ENCODE measurements around the gene TPP1.

TPP1 gene

DNA sequence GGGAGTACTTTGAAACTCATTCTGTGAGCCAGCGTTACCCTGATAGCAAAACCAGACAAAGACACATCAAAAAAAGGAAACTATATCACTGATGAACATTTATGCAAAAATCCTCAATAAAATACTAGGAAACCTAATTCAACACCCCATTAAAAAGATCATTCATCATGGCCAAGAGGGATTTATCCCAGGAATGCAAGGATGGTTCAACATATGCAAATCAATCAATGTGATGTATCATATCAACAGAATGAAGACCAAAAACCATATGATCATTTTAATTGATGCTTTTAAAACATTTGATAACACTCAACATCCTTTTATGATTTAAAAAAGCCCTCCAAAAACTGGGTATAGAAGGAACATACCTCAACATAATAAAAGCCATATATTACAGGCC, 35.6 kb downstream of the TPP1 start:
- Histone ChIP-seq H3K9ac (ENCODE audit: low read length) (no peak overlapping the region), H2BK12ac (ENCODE audit: low read length) (no peak overlapping the region), H2BK120ac (ENCODE audit: insufficient read depth, low read length, poor library complexity) (no peak overlapping the region), H3K23ac (ENCODE audit: low read length) (no peak overlapping the region), H3K79me2 (ENCODE audit: control insufficient read depth, insufficient read depth, low read length, poor library complexity) (peaks cover 2% of the 10 kb centered on the region), H3K9me3 (ENCODE audit: insufficient read depth, low read depth, low read length) (no peaks in the 10 kb centered on the region), H4K8ac (ENCODE audit: low read depth, low read length) (no peak overlapping the region), H3K27me3 (ENCODE audit: insufficient read depth, low read length) (no peaks in the 10 kb centered on the region), H3K4me3 (ENCODE audit: low read depth, low read length) (no peak overlapping the region), H3K36me3 (ENCODE audit: control insufficient read depth in 1 of 2, insufficient read depth in 2 of 2, low read length in 2 of 2) (peaks cover 0 to 2% of the 10 kb centered on the region in 2 experiments), H3K27ac (ENCODE audit: low read depth, low read length) (no peak overlapping the region), H4K12ac (ENCODE audit: low read depth, low read length) (no peak overlapping the region), H3K14ac (ENCODE audit: low read length) (no peak overlapping the region), H2AK5ac (ENCODE audit: low read length) (no peak overlapping the region), H3K4ac (ENCODE audit: low read depth, low read length) (no peak overlapping the region), H3K4me1 (ENCODE audit: control insufficient read depth in 1 of 2, insufficient read depth in 2 of 2, low read length in 2 of 2) (no peaks in the 10 kb centered on the region), H2AFZ (ENCODE audit: insufficient read depth, low read length, poor library complexity) (no peak overlapping the region), H2BK5ac (ENCODE audit: low read depth, low read length, poor library complexity) (no peak overlapping the region), H3K18ac (ENCODE audit: low read length) (no peak overlapping the region), H3K79me1 (ENCODE audit: low read length) (no peaks in the 10 kb centered on the region), H4K91ac (ENCODE audit: low read depth, low read length) (no peak overlapping the region), H3K4me2 (ENCODE audit: low read length) (no peak overlapping the region)
- no peak for DNase-seq
- no CpG with 5 or more reads among the region's 1 CpG for WGBS (ENCODE audit: extremely low coverage, insufficient coverage, insufficient read length)

DNA sequence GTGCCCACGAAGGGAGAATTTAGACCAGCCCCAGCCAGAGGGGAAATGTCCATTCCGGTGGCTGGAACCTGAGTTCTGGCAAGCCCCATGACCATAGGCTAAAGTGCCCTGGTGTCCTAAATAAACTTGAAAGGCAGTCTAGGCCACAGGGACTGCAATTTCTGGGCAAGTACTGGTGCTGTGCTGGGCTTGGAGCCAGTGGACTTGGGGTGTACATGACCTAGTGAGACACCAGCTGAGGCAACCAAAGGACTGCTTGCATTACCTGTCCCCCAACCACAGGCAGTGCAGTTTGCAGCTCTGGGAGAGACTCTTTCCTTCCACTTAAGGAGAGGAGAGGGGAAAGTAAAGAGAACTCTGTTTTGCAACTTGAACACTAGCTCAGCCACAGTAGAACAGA, 39.5 kb downstream of the TPP1 start:
- no peak overlapping the region for H4K8ac ChIP-seq (ENCODE audit: low read depth, low read length)
- H3K23ac ChIP-seq (ENCODE audit: low read length), result no peak overlapping the region
- peaks cover 2% of the 10 kb centered on the region for H3K79me1 ChIP-seq (ENCODE audit: low read length)

DNA sequence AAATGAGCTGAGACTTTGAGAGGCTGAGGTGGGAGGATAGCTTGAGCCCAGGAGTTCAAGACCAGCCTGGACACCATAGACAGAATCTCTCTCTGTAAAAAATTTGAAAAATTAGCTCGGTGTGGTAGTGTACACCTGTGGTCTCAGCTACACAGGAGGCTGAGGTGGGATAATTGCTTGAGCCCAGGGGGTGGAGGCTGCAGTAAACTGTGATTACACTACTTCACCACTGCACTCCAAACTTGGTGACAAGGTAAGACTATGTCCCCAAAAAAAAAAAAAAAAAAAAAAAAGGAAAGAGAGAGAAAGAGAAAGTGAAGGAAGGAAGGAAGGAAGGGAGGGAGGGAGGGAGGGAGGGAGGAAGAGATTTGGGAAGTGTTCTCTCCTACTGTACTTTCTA, 41.1 kb downstream of the TPP1 start:
- Histone ChIP-seq H3K79me1 (ENCODE audit: low read length) (peaks cover 2% of the 10 kb centered on the region), H3K4me3 (ENCODE audit: low read depth, low read length) (no peak overlapping the region), H3K79me2 (ENCODE audit: control insufficient read depth, insufficient read depth, low read length, poor library complexity) (no peaks in the 10 kb centered on the region), H2AK5ac (ENCODE audit: low read length) (no peak overlapping the region), H3K27me3 (ENCODE audit: insufficient read depth, low read length) (no peaks in the 10 kb centered on the region), H3K4me2 (ENCODE audit: low read length) (no peak overlapping the region), H3K4me1 (ENCODE audit: control insufficient read depth in 1 of 2, insufficient read depth in 2 of 2, low read length in 2 of 2) (peaks cover 4 to 8% of the 10 kb centered on the region in 2 experiments), H4K8ac (ENCODE audit: low read depth, low read length) (no peak overlapping the region), H2BK120ac (ENCODE audit: insufficient read depth, low read length, poor library complexity) (no peak overlapping the region), H2BK5ac (ENCODE audit: low read depth, low read length, poor library complexity) (no peak overlapping the region), H2BK12ac (ENCODE audit: low read length) (no peak overlapping the region), H3K14ac (ENCODE audit: low read length) (no peak overlapping the region), H3K9me3 (ENCODE audit: insufficient read depth, low read depth, low read length) (no peaks in the 10 kb centered on the region), H3K4ac (ENCODE audit: low read depth, low read length) (no peak overlapping the region), H3K23ac (ENCODE audit: low read length) (no peak overlapping the region), H3K27ac (ENCODE audit: low read depth, low read length) (no peak overlapping the region), H3K9ac (ENCODE audit: low read length) (no peak overlapping the region), H4K12ac (ENCODE audit: low read depth, low read length) (no peak overlapping the region), H2AFZ (ENCODE audit: insufficient read depth, low read length, poor library complexity) (no peak overlapping the region), H3K18ac (ENCODE audit: low read length) (no peak overlapping the region), H3K36me3 (ENCODE audit: control insufficient read depth in 1 of 2, insufficient read depth in 2 of 2, low read length in 2 of 2) (peaks cover 0 to 2% of the 10 kb centered on the region in 2 experiments), H4K91ac (ENCODE audit: low read depth, low read length) (no peak overlapping the region)
- WGBS (ENCODE audit: extremely low coverage, insufficient coverage, insufficient read length), result no CpG with 5 or more reads among the region's 1 CpG
- DNase-seq, result no peak

More for the DNA sequence above, 39.5 kb downstream of the TPP1 start:
- Histone ChIP-seq H3K27ac (ENCODE audit: low read depth, low read length) (no peak overlapping the region), H2BK12ac (ENCODE audit: low read length) (no peak overlapping the region), H3K4ac (ENCODE audit: low read depth, low read length) (no peak overlapping the region), H2BK120ac (ENCODE audit: insufficient read depth, low read length, poor library complexity) (no peak overlapping the region), H4K12ac (ENCODE audit: low read depth, low read length) (no peak overlapping the region), H3K36me3 (ENCODE audit: control insufficient read depth in 1 of 2, insufficient read depth in 2 of 2, low read length in 2 of 2) (peaks cover 0 to 2% of the 10 kb centered on the region in 2 experiments), H3K27me3 (ENCODE audit: insufficient read depth, low read length) (no peaks in the 10 kb centered on the region), H3K4me1 (ENCODE audit: control insufficient read depth in 1 of 2, insufficient read depth in 2 of 2, low read length in 2 of 2) (peaks cover 4 to 8% of the 10 kb centered on the region in 2 experiments), H3K14ac (ENCODE audit: low read length) (no peak overlapping the region), H2BK5ac (ENCODE audit: low read depth, low read length, poor library complexity) (no peak overlapping the region), H3K4me2 (ENCODE audit: low read length) (no peak overlapping the region), H3K9me3 (ENCODE audit: insufficient read depth, low read depth, low read length) (no peaks in the 10 kb centered on the region), H3K79me2 (ENCODE audit: control insufficient read depth, insufficient read depth, low read length, poor library complexity) (no peaks in the 10 kb centered on the region), H2AK5ac (ENCODE audit: low read length) (no peak overlapping the region), H2AFZ (ENCODE audit: insufficient read depth, low read length, poor library complexity) (no peak overlapping the region), H3K4me3 (ENCODE audit: low read depth, low read length) (no peak overlapping the region), H3K9ac (ENCODE audit: low read length) (no peak overlapping the region), H3K18ac (ENCODE audit: low read length) (no peak overlapping the region), H4K91ac (ENCODE audit: low read depth, low read length) (no peak overlapping the region)
- no peak for DNase-seq
- WGBS (ENCODE audit: extremely low coverage, insufficient coverage, insufficient read length), result no CpG with 5 or more reads among the region's 2 CpGs

DNA sequence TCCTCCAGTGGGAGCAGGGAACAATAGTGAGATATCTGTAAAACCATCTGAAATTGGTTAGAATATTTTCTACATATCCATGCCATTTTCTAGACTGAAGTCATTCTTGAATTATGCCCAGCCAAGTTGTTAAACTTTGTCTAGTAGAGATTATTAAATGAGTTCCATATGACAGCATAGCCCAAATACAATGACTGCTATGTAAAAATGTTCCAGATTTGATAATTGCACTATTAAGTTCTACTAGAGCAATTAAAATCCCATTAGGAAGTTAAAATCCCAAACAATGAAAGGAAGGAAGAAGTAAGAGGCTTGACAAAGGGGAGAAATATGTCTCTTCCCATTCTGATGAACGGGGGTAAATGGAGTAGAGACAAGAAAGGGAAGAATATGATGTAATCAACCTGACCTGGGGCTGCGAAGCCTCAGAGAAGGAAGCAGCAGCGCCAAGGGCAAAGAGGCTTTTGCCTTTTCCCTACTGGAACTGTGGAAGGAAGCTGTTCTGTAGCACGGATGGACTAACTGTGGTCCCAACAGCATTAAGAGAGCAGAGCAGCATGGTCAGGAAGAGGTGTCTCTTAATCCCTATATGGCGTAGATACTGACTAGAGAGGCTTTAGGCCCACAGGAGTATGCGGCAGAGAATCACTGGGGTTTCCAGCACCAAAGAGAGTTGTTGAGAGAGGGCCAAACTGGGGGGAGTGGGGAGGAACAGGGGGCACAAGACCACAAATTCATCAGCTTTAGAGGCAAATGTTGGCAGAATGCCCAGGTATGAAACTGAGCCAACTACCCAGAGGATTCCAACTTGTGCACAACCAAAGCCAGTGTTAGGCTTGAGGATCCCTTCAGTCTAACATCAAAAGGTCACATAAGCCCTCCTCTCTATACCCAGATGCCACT, 42.5 kb downstream of the TPP1 start:
- DNase-seq, result peak in 1 of 2 donors; percentile 29
- Histone ChIP-seq H2BK5ac (ENCODE audit: low read depth, low read length, poor library complexity) (no peak overlapping the region), H3K79me1 (ENCODE audit: low read length) (peaks cover 2% of the 10 kb centered on the region), H3K4me2 (ENCODE audit: low read length) (no peak overlapping the region), H3K4me3 (ENCODE audit: low read depth, low read length) (no peak overlapping the region), H3K18ac (ENCODE audit: low read length) (no peak overlapping the region), H4K8ac (ENCODE audit: low read depth, low read length) (no peak overlapping the region), H4K91ac (ENCODE audit: low read depth, low read length) (no peak overlapping the region), H4K12ac (ENCODE audit: low read depth, low read length) (no peak overlapping the region), H2BK12ac (ENCODE audit: low read length) (no peak overlapping the region), H3K27ac (ENCODE audit: low read depth, low read length) (no peak overlapping the region), H2AK5ac (ENCODE audit: low read length) (no peak overlapping the region), H2BK120ac (ENCODE audit: insufficient read depth, low read length, poor library complexity) (no peak overlapping the region), H3K4me1 (ENCODE audit: control insufficient read depth in 1 of 2, insufficient read depth in 2 of 2, low read length in 2 of 2) (peaks cover 4 to 8% of the 10 kb centered on the region in 2 experiments), H3K4ac (ENCODE audit: low read depth, low read length) (no peak overlapping the region), H3K27me3 (ENCODE audit: insufficient read depth, low read length) (no peaks in the 10 kb centered on the region), H3K9me3 (ENCODE audit: insufficient read depth, low read depth, low read length) (no peaks in the 10 kb centered on the region), H3K14ac (ENCODE audit: low read length) (no peak overlapping the region), H3K36me3 (ENCODE audit: control insufficient read depth in 1 of 2, insufficient read depth in 2 of 2, low read length in 2 of 2) (peaks cover 0 to 2% of the 10 kb centered on the region in 2 experiments), H2AFZ (ENCODE audit: insufficient read depth, low read length, poor library complexity) (no peak overlapping the region), H3K9ac (ENCODE audit: low read length) (no peak overlapping the region), H3K79me2 (ENCODE audit: control insufficient read depth, insufficient read depth, low read length, poor library complexity) (no peaks in the 10 kb centered on the region), H3K23ac (ENCODE audit: low read length) (no peak overlapping the region)
- WGBS (ENCODE audit: extremely low coverage, insufficient coverage, insufficient read length), result no CpG with 5 or more reads among the region's 6 CpGs

All from trophoblast cell (in vitro differentiated cells and primary cell).